GM19438 (cell line): ENCODE results near the gene RGS16.
A peak's percentile ranks its signal among the peaks of the same experiment; 100 is the strongest.

Source experiments
- ATAC-seq: cut with Tn5 transposase; IDR thresholded peaks from one replicate; pipeline ENCODE4 v1.9.1; 2021; ENCODE audit warnings: low read depth; ENCODE audit not compliant: unreplicated experiment

The RGS16 gene

GRCh38 chr1:182610606-182611194, 6.5 kb upstream of the RGS16 start:
- no peak for ATAC-seq

- ATAC-seq: no peak
Observed at GRCh38 chr1:182608845-182609610, 4.8 kb upstream of the RGS16 start.

- ATAC-seq: no peak
Observed at GRCh38 chr1:182608236-182608635, 4.0 kb upstream of the RGS16 start.

- no peak for ATAC-seq
Observed at GRCh38 chr1:182607566-182607965, 3.4 kb upstream of the RGS16 start.

GRCh38 chr1:182603646-182604174, 479 bp downstream of the RGS16 start:
- peak; percentile 3 for ATAC-seq

- no peak for ATAC-seq
Observed at GRCh38 chr1:182602935-182603645, 1.1 kb downstream of the RGS16 start.

- no peak for ATAC-seq
Observed at GRCh38 chr1:182601913-182602312, 2.3 kb downstream of the RGS16 start.

- peak; percentile 31 for ATAC-seq
Observed at GRCh38 chr1:182601416-182601786, 2.8 kb downstream of the RGS16 start.

- no peak for ATAC-seq
Observed at GRCh38 chr1:182600745-182601415, 3.3 kb downstream of the RGS16 start.

- no peak for ATAC-seq
Observed at GRCh38 chr1:182600036-182600713, 4.0 kb downstream of the RGS16 start.

- no peak for ATAC-seq
Observed at GRCh38 chr1:182599339-182599738, 4.8 kb downstream of the RGS16 start.

GRCh38 chr1:182598296-182598695, 5.9 kb downstream of the RGS16 start:
- no peak for ATAC-seq

- no peak for ATAC-seq
Observed at GRCh38 chr1:182596934-182597333, 7.3 kb downstream of the RGS16 start.

- no peak for ATAC-seq
Observed at GRCh38 chr1:182595641-182596240, 8.4 kb downstream of the RGS16 start.

GRCh38 chr1:182589931-182590330, 14.3 kb downstream of the RGS16 start:
- no peak for ATAC-seq

GRCh38 chr1:182589520-182589919, 14.7 kb downstream of the RGS16 start:
- no peak for ATAC-seq

- peak; percentile 83 for ATAC-seq
Observed at GRCh38 chr1:182588500-182589396, 15.4 kb downstream of the RGS16 start, which contains the start of gene RNASEL. Gene RNASEL (minus strand): TSS chr1:182589256. CDS start chr1:182586806, 2,450 bp downstream.

GRCh38 chr1:182587666-182588499, 16.3 kb downstream of the RGS16 start:
- no peak for ATAC-seq
